ENCODE measurements around the gene COPS4. TPM values are rescaled to one million over a fixed set of nuclear protein-coding genes. Genes with fewer than 3 reads are reported as not detected.
A peak's percentile ranks its signal among the peaks of the same experiment; 100 is the strongest.

COPS4 gene
- total RNA-seq, 1 donor from 2014 or later, result 24.3 TPM

- DNase-seq (no peak), ATAC-seq (no peak)
- Histone ChIP-seq H3K36me3 (no peaks in the 10 kb centered on the region), H3K27ac (peak overlapping the region; percentile 1), H3K9me3 (no peaks in the 10 kb centered on the region), H3K27me3 (no peaks in the 10 kb centered on the region), H3K4me1 (no peaks in the 10 kb centered on the region), H3K4me3 (no peak overlapping the region)
- TF ChIP-seq, protein P1, sequence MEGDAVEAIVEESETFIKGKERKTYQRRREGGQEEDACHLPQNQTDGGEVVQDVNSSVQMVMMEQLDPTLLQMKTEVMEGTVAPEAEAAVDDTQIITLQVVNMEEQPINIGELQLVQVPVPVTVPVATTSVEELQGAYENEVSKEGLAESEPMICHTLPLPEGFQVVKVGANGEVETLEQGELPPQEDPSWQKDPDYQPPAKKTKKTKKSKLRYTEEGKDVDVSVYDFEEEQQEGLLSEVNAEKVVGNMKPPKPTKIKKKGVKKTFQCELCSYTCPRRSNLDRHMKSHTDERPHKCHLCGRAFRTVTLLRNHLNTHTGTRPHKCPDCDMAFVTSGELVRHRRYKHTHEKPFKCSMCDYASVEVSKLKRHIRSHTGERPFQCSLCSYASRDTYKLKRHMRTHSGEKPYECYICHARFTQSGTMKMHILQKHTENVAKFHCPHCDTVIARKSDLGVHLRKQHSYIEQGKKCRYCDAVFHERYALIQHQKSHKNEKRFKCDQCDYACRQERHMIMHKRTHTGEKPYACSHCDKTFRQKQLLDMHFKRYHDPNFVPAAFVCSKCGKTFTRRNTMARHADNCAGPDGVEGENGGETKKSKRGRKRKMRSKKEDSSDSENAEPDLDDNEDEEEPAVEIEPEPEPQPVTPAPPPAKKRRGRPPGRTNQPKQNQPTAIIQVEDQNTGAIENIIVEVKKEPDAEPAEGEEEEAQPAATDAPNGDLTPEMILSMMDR (IDR thresholded peaks at IDR 0.05), result no peak
- intact Hi-C loops (cut with DNase I), result no loop called here
These were observed 80.8 kb downstream of the COPS4 start for GRCh38 chr4:83115656-83116285.

- DNase-seq (no peak), ATAC-seq (no peak)
These were observed 83.9 kb downstream of the COPS4 start for GRCh38 chr4:83118869-83119268.

GRCh38 chr4:83121246-83121645 is 86.3 kb downstream of the COPS4 start:
- ATAC-seq, result no peak
- H3K27ac ChIP-seq, result no peak overlapping the region

More at GRCh38 chr4:83118869-83119268, 83.9 kb downstream of the COPS4 start:
- Histone ChIP-seq H3K27ac (no peak overlapping the region), H3K4me3 (no peak overlapping the region), H3K9me3 (no peaks in the 10 kb centered on the region), H3K27me3 (no peaks in the 10 kb centered on the region), H3K36me3 (no peaks in the 10 kb centered on the region), H3K4me1 (no peaks in the 10 kb centered on the region)
- intact Hi-C loops (cut with DNase I), result no loop called here
- TF ChIP-seq, protein P1 (IDR thresholded peaks at IDR 0.05), result no peak

GRCh38 chr4:83124111-83124780 is 89.3 kb downstream of the COPS4 start:
- Histone ChIP-seq H3K36me3 (no peaks in the 10 kb centered on the region), H3K4me3 (no peak overlapping the region), H3K27me3 (no peaks in the 10 kb centered on the region), H3K27ac (no peak overlapping the region), H3K9me3 (no peaks in the 10 kb centered on the region), H3K4me1 (no peaks in the 10 kb centered on the region)
- DNase-seq, result no peak
- intact Hi-C loops (cut with DNase I), result no loop called here
- ATAC-seq, result peak; percentile 77
- TF ChIP-seq, protein P1 (IDR thresholded peaks at IDR 0.05), result no peak

More at GRCh38 chr4:83121246-83121645, 86.3 kb downstream of the COPS4 start:
- Histone ChIP-seq H3K9me3 (no peaks in the 10 kb centered on the region), H3K27me3 (no peaks in the 10 kb centered on the region), H3K36me3 (no peaks in the 10 kb centered on the region), H3K4me1 (no peaks in the 10 kb centered on the region), H3K4me3 (no peak overlapping the region)
- no peak for DNase-seq
- TF ChIP-seq, protein P1 (IDR thresholded peaks at IDR 0.05), result no peak
- intact Hi-C loops (cut with DNase I), result no loop called here

Other genes with a start within 250 kb of the COPS4 start
- 20.6 TPM for gene SCD5, start 236.4 kb upstream of the COPS4 start, total RNA-seq
- gene SEC31A, start 144.0 kb upstream of the COPS4 start, total RNA-seq, result 199 TPM
- gene THAP9, start 134.4 kb upstream of the COPS4 start, total RNA-seq, result 3.8 TPM
- gene LIN54, start 24.4 kb upstream of the COPS4 start, total RNA-seq, result 9.8 TPM
- 81.7 TPM for gene PLAC8, start 79.5 kb downstream of the COPS4 start, total RNA-seq
- 12.4 TPM for gene COQ2, start 249.6 kb downstream of the COPS4 start, total RNA-seq